Thymus (tissue), 11 donors: ENCODE data around the gene IFIH1. TPM values are rescaled to one million over a fixed set of nuclear protein-coding genes. Genes with fewer than 3 reads are reported as not detected.

Experiments used
- DNase-seq, 9 donors: peaks; one replicate each; pipeline ENCODE4 v3.0.0-alpha.2; 2013; ENCODE audit warnings: low spot score in 9 of 9, low read depth in 6 of 9, missing footprints in 1 of 9
- H3K27ac ChIP-seq, 2 donors: one replicate each; pipeline ENCODE4 v1.5.1; 2013; ENCODE audit warnings: control low read depth in 1 of 2, low read depth in 1 of 2, low read length in 1 of 2, mild to moderate bottlenecking in 1 of 2, moderate library complexity in 1 of 2
- H3K27me3 ChIP-seq, 2 donors: one replicate each; pipeline ENCODE4 v1.5.1; 2013; ENCODE audit warnings: low read length in 1 of 2; ENCODE audit not compliant: control insufficient read depth in 2 of 2, insufficient read depth in 1 of 2
- H3K36me3 ChIP-seq, 2 donors: one replicate each; pipeline ENCODE4 v1.5.1; 2013; ENCODE audit warnings: low read length in 1 of 2, mild to moderate bottlenecking in 1 of 2, moderate library complexity in 1 of 2; ENCODE audit not compliant: control insufficient read depth in 2 of 2, insufficient read depth in 2 of 2
- H3K4me1 ChIP-seq, 2 donors: one replicate each; pipeline ENCODE4 v1.5.1; 2013; ENCODE audit warnings: low read length in 2 of 2; ENCODE audit not compliant: control insufficient read depth in 2 of 2, insufficient read depth in 2 of 2
- H3K4me3 ChIP-seq, 2 donors: one replicate each; pipeline ENCODE4 v1.5.1; 2013; ENCODE audit warnings: low read length in 2 of 2, control low read depth in 1 of 2, mild to moderate bottlenecking in 1 of 2
- H3K9me3 ChIP-seq, 2 donors: one replicate each; pipeline ENCODE4 v1.5.1; 2013; ENCODE audit warnings: low read length in 1 of 2, mild to moderate bottlenecking in 1 of 2; ENCODE audit not compliant: control insufficient read depth in 2 of 2, insufficient read depth in 1 of 2
- WGBS: extraction: QIAGEN DNeasy Blood & Tissue Kit; methylation state at CpG from one replicate; pipeline ENCODE4 v1.1.7; 2013; 5-methylcytosine and 5-hydroxymethylcytosine counted together
- polyA plus RNA-seq: library from polyadenylated mRNA; stranded (reverse); fragments of 200-250 nt; gene quantifications from one replicate; pipeline ENCODE4 v1.2.3, GENCODE V29; 2013
- total RNA-seq: library from RNA; stranded (reverse); fragments of 120-200 nt; gene quantifications from one replicate; pipeline ENCODE4 v1.2.4, GENCODE V29; 2013
- donor health status: healthy.

The IFIH1 gene
- total and polyA plus RNA-seq, 2 donors, result 22.6 to 23.9 TPM

DNA sequence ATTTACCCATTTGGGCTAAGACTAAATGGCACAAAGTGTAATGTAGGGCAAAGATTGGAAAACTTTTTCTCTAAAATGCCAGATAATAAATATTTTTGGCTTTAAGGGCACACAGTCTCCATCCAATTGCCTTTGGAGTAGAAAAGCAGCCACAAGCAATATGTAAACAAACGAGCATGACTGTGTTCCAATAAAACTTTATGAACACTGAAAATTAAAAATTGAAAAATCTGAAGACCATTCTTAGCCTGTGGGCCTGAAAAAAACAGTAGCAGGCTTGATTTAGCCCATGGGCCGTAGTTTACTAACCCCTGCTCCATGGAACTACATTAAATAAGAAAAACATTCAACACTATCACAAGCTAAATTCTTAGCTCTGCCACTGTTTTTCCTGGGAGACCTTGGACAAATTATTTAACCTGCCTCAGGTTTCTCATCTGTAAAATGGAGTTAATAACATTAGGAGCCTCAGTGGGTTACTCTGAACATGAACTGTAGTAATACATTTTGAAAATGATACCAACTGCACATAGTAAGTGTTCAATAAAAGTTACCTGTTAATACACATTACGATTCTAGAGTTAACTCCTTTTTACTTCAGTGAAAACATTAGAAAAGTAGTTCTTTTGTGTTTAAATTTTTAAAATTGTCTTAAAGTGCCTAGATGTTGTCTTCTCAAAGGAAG is 1.3 kb downstream of the IFIH1 start:
- no peak overlapping the region for H3K27ac ChIP-seq
- peaks cover 3 to 5% of the 10 kb centered on the region in 2 donors for H3K4me1 ChIP-seq
- DNase-seq, result peak in 1 of 9 donors; percentile 14
- no peaks in the 10 kb centered on the region for H3K9me3 ChIP-seq
- H3K27me3 ChIP-seq, result no peaks in the 10 kb centered on the region
- WGBS, result 71% methylated on average over 3 of the region's 3 CpGs
- no peaks in the 10 kb centered on the region for H3K36me3 ChIP-seq
- peak overlapping the region; percentile 80 to 93 for H3K4me3 ChIP-seq

DNA sequence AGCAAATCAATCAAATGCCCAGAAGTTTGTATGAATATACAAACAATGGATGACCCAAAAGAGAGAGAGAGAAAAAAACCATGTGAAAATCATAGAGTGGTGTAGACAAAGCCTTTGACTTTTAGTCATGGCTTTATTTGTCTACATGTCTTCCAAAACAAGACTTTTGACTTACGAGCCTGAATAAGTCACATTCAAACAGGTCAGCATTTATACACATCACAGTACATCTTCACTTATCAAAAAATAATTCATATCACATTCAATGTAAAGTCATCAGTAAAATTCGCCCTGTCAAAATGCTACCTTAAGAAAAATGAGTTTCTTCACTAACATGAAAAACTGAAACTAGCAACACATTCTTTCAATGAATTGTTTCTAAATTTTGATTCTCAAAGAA is 1.9 kb downstream of the IFIH1 start:
- no peaks in the 10 kb centered on the region for H3K9me3 ChIP-seq
- whole genome bisulfite sequencing, result 91% methylated on average over 2 of the region's 2 CpGs
- H3K36me3 ChIP-seq, result no peaks in the 10 kb centered on the region
- DNase-seq, result peak in 1 of 9 donors; percentile 10
- no peak overlapping the region for H3K27ac ChIP-seq
- H3K27me3 ChIP-seq, result no peaks in the 10 kb centered on the region
- H3K4me3 ChIP-seq, result peak overlapping the region in 1 of 2 donors; percentile 80
- H3K4me1 ChIP-seq, result peaks cover 3 to 5% of the 10 kb centered on the region in 2 donors

DNA sequence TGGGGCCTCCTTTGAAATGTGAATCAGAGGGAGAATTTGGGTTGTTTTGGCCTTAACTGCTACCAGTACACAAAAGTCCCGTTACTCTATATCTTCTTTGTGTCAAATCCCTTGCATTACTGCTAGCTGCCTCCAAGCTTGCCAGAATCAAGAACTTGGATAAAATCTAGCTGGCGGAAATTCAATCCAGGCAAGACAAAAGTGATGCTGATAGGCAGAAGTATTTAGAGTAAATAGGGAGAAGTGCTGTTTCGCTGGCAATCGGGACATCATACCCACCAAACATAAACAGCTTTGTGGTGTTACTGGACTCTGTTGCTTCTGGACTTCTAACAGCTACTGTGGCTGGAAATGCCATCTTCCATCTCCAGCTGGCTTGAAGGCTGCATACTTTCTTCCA is 2.5 kb downstream of the IFIH1 start:
- peak overlapping the region in 1 of 2 donors; percentile 15 for H3K27ac ChIP-seq

DNA sequence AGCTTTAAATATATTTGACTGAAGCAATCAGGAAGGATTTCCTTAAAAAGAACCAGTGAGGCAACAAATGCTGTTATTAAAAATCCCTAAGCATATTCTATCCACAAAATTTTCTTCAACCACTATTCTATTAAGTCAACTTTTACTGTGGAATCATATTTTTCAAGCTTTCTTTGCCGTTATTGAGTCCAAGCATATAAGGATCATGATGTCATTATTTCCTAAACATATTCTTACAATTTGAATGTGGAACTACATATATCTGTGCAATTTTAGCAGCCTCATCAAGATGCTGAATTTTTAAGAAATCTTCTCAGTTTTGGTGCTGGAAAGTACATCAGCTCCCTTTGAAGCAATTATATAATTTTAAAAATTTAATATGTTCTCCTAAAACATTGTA is 5.6 kb downstream of the IFIH1 start:
- no peaks in the 10 kb centered on the region for H3K9me3 ChIP-seq
- peaks cover 0 to 7% of the 10 kb centered on the region in 2 donors for H3K36me3 ChIP-seq
- H3K27ac ChIP-seq, result no peak overlapping the region
- WGBS, result 97% methylated on average over 1 of the region's 1 CpG
- H3K27me3 ChIP-seq, result no peaks in the 10 kb centered on the region
- DNase-seq, result no peak
- H3K4me3 ChIP-seq, result no peak overlapping the region
- peaks cover 3% of the 10 kb centered on the region in 2 donors for H3K4me1 ChIP-seq

More for the DNA sequence above, 2.5 kb downstream of the IFIH1 start:
- no peaks in the 10 kb centered on the region for H3K9me3 ChIP-seq
- no peaks in the 10 kb centered on the region for H3K36me3 ChIP-seq
- DNase-seq, result no peak
- H3K27me3 ChIP-seq, result no peaks in the 10 kb centered on the region
- whole genome bisulfite sequencing, result 91% methylated on average over 4 of the region's 4 CpGs
- H3K4me3 ChIP-seq, result no peak overlapping the region
- peaks cover 3 to 5% of the 10 kb centered on the region in 2 donors for H3K4me1 ChIP-seq

DNA sequence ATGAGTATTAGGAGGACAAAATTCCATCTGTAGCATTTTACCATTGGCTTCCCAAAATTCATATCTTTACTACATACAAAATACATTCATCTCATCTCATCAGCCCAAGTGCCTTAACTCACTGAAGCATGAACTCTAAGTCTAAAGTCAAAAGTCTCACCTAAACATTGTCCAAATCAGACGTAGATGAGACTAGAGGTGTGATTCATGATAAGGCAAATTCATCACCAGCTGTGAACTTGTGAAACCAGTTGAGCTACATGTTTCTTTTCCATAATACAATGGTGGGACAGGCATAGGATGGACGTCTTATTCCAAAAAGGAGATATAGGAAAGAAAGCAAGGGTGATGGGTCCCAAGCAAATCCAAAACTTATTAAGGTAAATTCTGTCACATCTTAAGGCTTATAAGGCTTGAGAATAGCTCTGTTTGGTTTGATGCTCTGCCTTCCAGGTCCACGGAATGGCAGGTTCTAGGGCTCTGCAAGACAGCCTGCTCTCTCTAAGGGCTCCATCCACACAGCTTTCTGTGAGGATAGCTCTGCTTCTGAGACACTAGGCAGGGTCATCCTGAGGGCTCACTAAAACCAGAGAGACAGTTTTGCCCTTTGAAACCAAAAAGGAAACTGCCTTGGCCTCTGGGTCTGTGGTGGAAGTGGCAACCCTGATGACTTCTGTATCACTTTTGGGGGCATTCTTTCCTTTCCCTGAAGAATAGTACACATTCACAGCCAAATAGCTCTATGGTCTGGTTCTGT is 9.6 kb downstream of the IFIH1 start:
- no peaks in the 10 kb centered on the region for H3K4me1 ChIP-seq
- H3K27me3 ChIP-seq, result no peaks in the 10 kb centered on the region
- DNase-seq, result no peak
- peaks cover 0 to 7% of the 10 kb centered on the region in 2 donors for H3K36me3 ChIP-seq
- no peak overlapping the region for H3K4me3 ChIP-seq
- no peak overlapping the region for H3K27ac ChIP-seq
- no peaks in the 10 kb centered on the region for H3K9me3 ChIP-seq
- 98% methylated on average over 3 of the region's 3 CpGs for WGBS

DNA sequence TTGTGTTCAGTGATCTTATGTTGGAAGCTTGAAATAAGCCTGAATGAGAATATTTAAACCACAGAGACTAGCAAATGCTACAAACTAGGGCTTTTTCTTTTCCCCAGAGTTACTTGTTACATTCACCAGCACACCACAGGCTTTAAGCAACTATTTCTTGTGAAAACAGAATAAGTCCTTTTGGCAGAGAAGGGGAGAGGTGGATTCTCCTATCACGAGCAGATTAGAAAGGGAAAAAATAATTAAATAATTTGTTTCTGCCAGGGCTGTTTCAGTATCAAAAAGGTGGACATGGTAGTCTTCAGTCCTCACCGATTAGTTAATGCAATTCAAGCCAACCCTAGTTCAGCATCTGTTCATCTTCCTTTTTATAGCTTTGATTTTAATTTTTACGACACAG is 12.6 kb downstream of the IFIH1 start:
- no peaks in the 10 kb centered on the region for H3K4me1 ChIP-seq
- H3K36me3 ChIP-seq, result peaks cover 0 to 7% of the 10 kb centered on the region in 2 donors
- 97% methylated on average over 3 of the region's 3 CpGs for WGBS

DNA sequence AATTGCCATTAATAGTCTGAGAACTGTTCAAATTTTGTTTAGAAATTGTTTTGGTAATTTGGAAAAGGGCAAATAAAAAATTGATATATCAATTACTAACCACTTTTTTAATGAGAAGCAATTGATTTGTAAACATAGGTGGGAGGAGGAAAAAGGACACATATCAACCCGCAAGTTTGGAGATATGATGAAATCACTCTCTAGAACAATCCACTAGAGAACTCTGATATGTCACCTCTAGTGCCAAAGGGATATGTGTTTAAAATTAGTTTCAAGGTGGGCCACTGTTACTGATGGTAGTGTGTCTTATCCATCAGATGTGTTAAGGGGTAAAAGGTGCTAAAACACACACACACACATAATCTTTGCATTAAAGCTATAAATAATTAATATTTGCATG is 16.6 kb downstream of the IFIH1 start:
- no peaks in the 10 kb centered on the region for H3K27me3 ChIP-seq
- no peak overlapping the region for H3K27ac ChIP-seq
- no peaks in the 10 kb centered on the region for H3K4me1 ChIP-seq
- whole genome bisulfite sequencing, result 96% methylated on average over 1 of the region's 1 CpG
- H3K4me3 ChIP-seq, result no peak overlapping the region
- H3K9me3 ChIP-seq, result no peaks in the 10 kb centered on the region
- no peak for DNase-seq
- peaks cover 0 to 4% of the 10 kb centered on the region in 2 donors for H3K36me3 ChIP-seq

More for the DNA sequence above, 12.6 kb downstream of the IFIH1 start:
- H3K9me3 ChIP-seq, result no peaks in the 10 kb centered on the region
- H3K4me3 ChIP-seq, result no peak overlapping the region
- H3K27me3 ChIP-seq, result no peaks in the 10 kb centered on the region
- no peak overlapping the region for H3K27ac ChIP-seq
- no peak for DNase-seq

DNA sequence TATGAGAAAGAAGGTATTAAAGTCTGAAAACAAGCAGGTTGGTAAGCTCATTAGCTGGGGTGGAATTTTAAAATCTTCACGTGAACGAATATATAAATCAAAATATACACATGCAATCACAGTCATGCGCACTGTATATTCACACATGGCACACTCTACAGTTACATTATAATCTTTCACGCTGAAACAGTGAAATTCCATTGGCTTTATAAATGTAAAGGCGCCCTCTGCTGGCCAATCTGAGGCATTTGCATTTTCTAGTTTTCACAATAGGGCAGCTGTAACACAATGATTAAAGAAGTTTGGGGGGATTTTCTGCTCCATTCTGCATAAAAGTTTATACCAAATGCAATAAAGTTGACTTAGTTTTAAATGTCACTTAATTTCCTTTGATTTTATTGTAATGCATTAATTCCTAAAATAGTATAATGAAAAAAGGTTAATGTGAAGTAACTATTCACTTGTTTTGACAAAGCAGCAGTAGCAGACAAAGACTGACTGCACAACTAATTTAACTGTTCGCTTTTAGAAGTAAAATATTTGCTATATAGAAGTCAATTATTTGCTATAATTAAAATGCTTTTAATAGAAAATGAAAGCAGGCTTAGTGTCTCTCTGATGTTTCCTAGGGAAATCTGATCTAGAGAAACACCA is 17.2 kb downstream of the IFIH1 start:
- DNase-seq, result peak in 8 of 9 donors; percentile 16 to 71 (median 46)
- H3K36me3 ChIP-seq, result peaks cover 0 to 4% of the 10 kb centered on the region in 2 donors
- WGBS, result 25% methylated on average over 6 of the region's 6 CpGs

DNA sequence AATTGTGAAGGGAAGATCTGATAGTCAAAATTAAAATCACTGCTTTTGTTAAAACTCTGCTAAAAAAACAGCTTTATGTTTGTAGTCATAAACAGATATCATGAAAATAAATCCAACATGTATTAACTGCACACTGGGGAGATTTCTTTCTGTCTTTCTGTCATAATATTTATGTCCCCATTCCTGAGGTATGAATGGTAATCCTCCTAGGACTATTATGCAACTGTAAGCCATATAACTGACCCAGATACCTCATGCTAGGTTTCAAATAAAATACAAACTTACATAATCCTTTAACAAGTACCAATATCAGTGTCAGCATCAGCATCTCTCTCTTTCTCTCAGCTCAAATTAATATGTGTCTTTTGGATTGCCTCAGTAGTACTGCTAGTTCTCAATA is 18.2 kb downstream of the IFIH1 start:
- H3K27ac ChIP-seq, result no peak overlapping the region
- no peak overlapping the region for H3K4me3 ChIP-seq
- DNase-seq, result no peak
- H3K27me3 ChIP-seq, result no peaks in the 10 kb centered on the region
- H3K36me3 ChIP-seq, result peaks cover 0 to 4% of the 10 kb centered on the region in 2 donors
- H3K4me1 ChIP-seq, result no peaks in the 10 kb centered on the region
- H3K9me3 ChIP-seq, result no peaks in the 10 kb centered on the region

More for the DNA sequence above, 17.2 kb downstream of the IFIH1 start:
- no peaks in the 10 kb centered on the region for H3K27me3 ChIP-seq
- no peaks in the 10 kb centered on the region for H3K9me3 ChIP-seq
- no peak overlapping the region for H3K27ac ChIP-seq
- H3K4me3 ChIP-seq, result no peak overlapping the region
- H3K4me1 ChIP-seq, result no peaks in the 10 kb centered on the region
